Neutrophil (primary cell): Measurements from ENCODE around the gene DSCAM.

Source experiments
- H3K27ac ChIP-seq: fragments of 200-600 bp; sonication (generic); 2 replicates; pipeline ENCODE4 v1.5.1; 2016; ENCODE audit warnings: mild to moderate bottlenecking, moderate library complexity
- H3K27me3 ChIP-seq: fragments of 200-600 bp; sonication (generic); 2 replicates; pipeline ENCODE4 v1.6.0; 2016; ENCODE audit warnings: mild to moderate bottlenecking
- H3K36me3 ChIP-seq: fragments of 200-600 bp; sonication (generic); 2 replicates; pipeline ENCODE4 v1.5.1; 2017
- H3K4me1 ChIP-seq, 2 experiments: fragments of 200-600 bp in 1 of 2; sonication (generic) in 1 of 2; 1 replicate in 1 of 2; 2 replicates in 1 of 2; pipeline versions ENCODE4 v1.5.1 to v1.6.1; 2013 to 2016; ENCODE audit warnings: low read depth in 1 of 2, low read length in 1 of 2, mild to moderate bottlenecking in 1 of 2, moderate library complexity in 1 of 2; ENCODE audit not compliant: control insufficient read depth in 1 of 2, insufficient read depth in 1 of 2
- H3K4me3 ChIP-seq, 2 experiments: fragments of 200-600 bp in 1 of 2; sonication (generic) in 1 of 2; 1 replicate in 1 of 2; 2 replicates in 1 of 2; pipeline ENCODE4 v1.5.1; 2013 to 2016; ENCODE audit warnings: low read depth in 1 of 2, low read length in 1 of 2, mild to moderate bottlenecking in 1 of 2, moderate library complexity in 1 of 2
- H3K9me3 ChIP-seq: fragments of 200-600 bp; sonication (generic); 2 replicates; pipeline ENCODE4 v1.5.1; 2016
- CTCF ChIP-seq: fragments of 200-600 bp; sonication (generic); IDR thresholded peaks from 2 replicates; pipeline ENCODE4 v1.5.1; 2016; ENCODE audit warnings: antibody characterized with exemption

The DSCAM gene

GRCh38 chr21:40021558-40022351 is 825.2 kb downstream of the DSCAM start:
- Histone ChIP-seq H3K27ac (no peak overlapping the region), H3K4me3 (no peak overlapping the region), H3K36me3 (no peaks in the 10 kb centered on the region), H3K4me1 (no peaks in the 10 kb centered on the region), H3K27me3 (no peaks in the 10 kb centered on the region), H3K9me3 (no peaks in the 10 kb centered on the region)
- TF ChIP-seq CTCF: no peak

GRCh38 chr21:40020651-40021050 is 826.3 kb downstream of the DSCAM start:
- TF ChIP-seq CTCF: no peak
- Histone ChIP-seq H3K27me3 (no peaks in the 10 kb centered on the region), H3K27ac (no peak overlapping the region), H3K4me1 (no peaks in the 10 kb centered on the region), H3K4me3 (no peak overlapping the region), H3K36me3 (no peaks in the 10 kb centered on the region), H3K9me3 (no peaks in the 10 kb centered on the region)

- H3K4me3 ChIP-seq: no peak overlapping the region
- no peak for TF ChIP-seq CTCF
- H3K27me3 ChIP-seq: no peaks in the 10 kb centered on the region
- no peaks in the 10 kb centered on the region for H3K36me3 ChIP-seq
- no peaks in the 10 kb centered on the region for H3K4me1 ChIP-seq
- H3K27ac ChIP-seq: no peak overlapping the region
- no peaks in the 10 kb centered on the region for H3K9me3 ChIP-seq
These were observed 828.0 kb downstream of the DSCAM start for GRCh38 chr21:40018871-40019475.

GRCh38 chr21:40016667-40017066 is 830.3 kb downstream of the DSCAM start:
- Histone ChIP-seq H3K27me3 (no peaks in the 10 kb centered on the region), H3K4me1 (no peaks in the 10 kb centered on the region), H3K36me3 (no peaks in the 10 kb centered on the region), H3K9me3 (no peaks in the 10 kb centered on the region), H3K27ac (no peak overlapping the region), H3K4me3 (no peak overlapping the region)
- no peak for TF ChIP-seq CTCF

GRCh38 chr21:40016234-40016633 is 830.7 kb downstream of the DSCAM start:
- H3K4me3 ChIP-seq: no peak overlapping the region
- no peaks in the 10 kb centered on the region for H3K27me3 ChIP-seq
- no peak overlapping the region for H3K27ac ChIP-seq
- TF ChIP-seq CTCF: no peak
- no peaks in the 10 kb centered on the region for H3K36me3 ChIP-seq
- no peaks in the 10 kb centered on the region for H3K9me3 ChIP-seq
- H3K4me1 ChIP-seq: no peaks in the 10 kb centered on the region
